ENCODE measurements around the gene RIPOR2.

DNA sequence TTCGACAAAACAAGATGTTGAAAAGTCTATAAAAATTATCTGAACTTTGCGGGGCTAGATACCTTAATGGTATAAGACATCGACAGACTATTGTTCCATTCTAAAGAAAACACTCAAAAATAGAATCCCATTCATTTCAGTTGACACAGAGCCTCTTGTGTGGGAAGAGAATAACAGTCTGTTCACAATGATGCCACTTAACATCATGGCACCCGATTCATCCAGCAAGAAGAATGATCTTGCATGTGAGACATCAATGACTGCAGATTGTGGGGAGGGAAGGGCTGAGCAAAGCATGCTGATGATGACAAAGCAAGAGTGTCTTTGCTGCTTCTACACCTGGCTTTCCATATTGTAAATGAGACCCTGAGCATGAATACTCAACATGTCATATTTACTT lies 87.3 kb downstream of the RIPOR2 start:
- TF ChIP-seq, protein P1, sequence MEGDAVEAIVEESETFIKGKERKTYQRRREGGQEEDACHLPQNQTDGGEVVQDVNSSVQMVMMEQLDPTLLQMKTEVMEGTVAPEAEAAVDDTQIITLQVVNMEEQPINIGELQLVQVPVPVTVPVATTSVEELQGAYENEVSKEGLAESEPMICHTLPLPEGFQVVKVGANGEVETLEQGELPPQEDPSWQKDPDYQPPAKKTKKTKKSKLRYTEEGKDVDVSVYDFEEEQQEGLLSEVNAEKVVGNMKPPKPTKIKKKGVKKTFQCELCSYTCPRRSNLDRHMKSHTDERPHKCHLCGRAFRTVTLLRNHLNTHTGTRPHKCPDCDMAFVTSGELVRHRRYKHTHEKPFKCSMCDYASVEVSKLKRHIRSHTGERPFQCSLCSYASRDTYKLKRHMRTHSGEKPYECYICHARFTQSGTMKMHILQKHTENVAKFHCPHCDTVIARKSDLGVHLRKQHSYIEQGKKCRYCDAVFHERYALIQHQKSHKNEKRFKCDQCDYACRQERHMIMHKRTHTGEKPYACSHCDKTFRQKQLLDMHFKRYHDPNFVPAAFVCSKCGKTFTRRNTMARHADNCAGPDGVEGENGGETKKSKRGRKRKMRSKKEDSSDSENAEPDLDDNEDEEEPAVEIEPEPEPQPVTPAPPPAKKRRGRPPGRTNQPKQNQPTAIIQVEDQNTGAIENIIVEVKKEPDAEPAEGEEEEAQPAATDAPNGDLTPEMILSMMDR (IDR thresholded peaks at IDR 0.05): no peak
- TF ChIP-seq POLR2A (IDR thresholded peaks at IDR 0.05): no peak

Measured in Peyer's patch (tissue), 4 donors.